NOMO-1 treated with DMSO at 0.1 percent for 48 hours (cell line): ENCODE data around the gene QPCT.
"Not testable (repeated sequence)": the region's sequence is repeated elsewhere in the genome, so short reads cannot be mapped to it uniquely, and the experiment has no call there.

Source experiments
- DNase-seq: peaks from one replicate; lab custom pipeline; 2025; ENCODE audit not compliant: unreplicated experiment; lab: John Stamatoyannopoulos, UW

QPCT gene

GRCh38 chr2:37357530-37357929 is 13.1 kb downstream of the QPCT start:
- no peak for DNase-seq

GRCh38 chr2:37358466-37358865 is 14.0 kb downstream of the QPCT start:
- no peak for DNase-seq

GRCh38 chr2:37361216-37361815 is 16.9 kb downstream of the QPCT start:
- DNase-seq, result peak; percentile 22

- no peak for DNase-seq
Measured at GRCh38 chr2:37361994-37362698, 17.7 kb downstream of the QPCT start.

GRCh38 chr2:37364351-37364750 is 19.9 kb downstream of the QPCT start:
- DNase-seq, result no peak

GRCh38 chr2:37365669-37366068 is 21.2 kb downstream of the QPCT start:
- no peak for DNase-seq

- DNase-seq, result peak; percentile 62
Measured at GRCh38 chr2:37366773-37367172, 22.3 kb downstream of the QPCT start.

GRCh38 chr2:37367310-37367709 is 22.9 kb downstream of the QPCT start:
- no peak for DNase-seq

GRCh38 chr2:37367984-37368383 is 23.6 kb downstream of the QPCT start:
- DNase-seq, result no peak

GRCh38 chr2:37370666-37371065 is 26.2 kb downstream of the QPCT start:
- no peak for DNase-seq

GRCh38 chr2:37372000-37372399 is 27.6 kb downstream of the QPCT start:
- no peak for DNase-seq

- DNase-seq, result no peak
Measured at GRCh38 chr2:37375741-37376288, 31.4 kb downstream of the QPCT start.

GRCh38 chr2:37376421-37377186 is 32.2 kb downstream of the QPCT start:
- DNase-seq, result peak; percentile 65

- peak; percentile 65 for DNase-seq
Measured at GRCh38 chr2:37377187-37377532, 32.7 kb downstream of the QPCT start.

GRCh38 chr2:37378411-37378810 is 34.0 kb downstream of the QPCT start:
- no peak for DNase-seq

GRCh38 chr2:37379881-37380296 is 35.5 kb downstream of the QPCT start:
- DNase-seq, result no peak

- DNase-seq, result not testable (repeated sequence)
Measured at GRCh38 chr2:37380787-37381186, 36.4 kb downstream of the QPCT start.

- not testable (repeated sequence) for DNase-seq
Measured at GRCh38 chr2:37384261-37384660, 39.8 kb downstream of the QPCT start.

GRCh38 chr2:37387148-37387835 is 42.9 kb downstream of the QPCT start:
- no peak for DNase-seq

GRCh38 chr2:37388074-37388473 is 43.6 kb downstream of the QPCT start:
- no peak for DNase-seq

- DNase-seq, result no peak
Measured at GRCh38 chr2:37389395-37389794, 45.0 kb downstream of the QPCT start.
